Renal cortex interstitium (tissue), 11 donors: ENCODE results near the gene WDR75. TPM values are rescaled to one million over a fixed set of nuclear protein-coding genes. Genes with fewer than 3 reads are reported as not detected.

Source experiments
- DNase-seq, 11 donors: peaks; one replicate each; pipeline ENCODE4 v3.0.0-alpha.2; 2013; ENCODE audit warnings: low read depth in 9 of 11, low spot score in 4 of 11; ENCODE audit errors: extremely low read depth in 1 of 11
- polyA plus RNA-seq, 3 donors: library from polyadenylated mRNA; unstranded; fragments of 120-200 nt; gene quantifications; one replicate each; pipeline ENCODE4 v1.2.1, GENCODE V29; 2013; ENCODE audit not compliant: insufficient read length in 3 of 3

Gene WDR75
- polyA plus RNA-seq, 3 donors: 43.0 to 55.5 (median 48.6) TPM

DNA sequence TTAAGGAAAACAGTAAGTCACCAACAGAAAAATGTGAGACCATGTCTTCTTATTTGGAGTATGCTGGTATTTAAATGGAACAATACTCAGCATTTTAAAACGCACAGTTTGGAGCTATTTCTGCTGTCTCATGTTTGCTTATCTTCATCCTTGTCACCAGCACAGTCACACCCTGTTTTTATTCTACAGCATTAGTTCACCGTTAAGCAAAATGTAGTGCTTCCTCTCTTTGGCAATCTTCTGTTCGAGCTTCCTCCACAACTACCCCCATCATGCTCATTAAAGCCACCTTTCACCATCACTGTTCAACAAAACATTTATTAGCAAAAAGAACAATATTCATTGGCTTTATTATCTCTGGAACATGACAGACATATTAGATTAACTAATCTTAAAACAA is 75.3 kb downstream of the WDR75 start:
- DNase-seq: no peak

DNA sequence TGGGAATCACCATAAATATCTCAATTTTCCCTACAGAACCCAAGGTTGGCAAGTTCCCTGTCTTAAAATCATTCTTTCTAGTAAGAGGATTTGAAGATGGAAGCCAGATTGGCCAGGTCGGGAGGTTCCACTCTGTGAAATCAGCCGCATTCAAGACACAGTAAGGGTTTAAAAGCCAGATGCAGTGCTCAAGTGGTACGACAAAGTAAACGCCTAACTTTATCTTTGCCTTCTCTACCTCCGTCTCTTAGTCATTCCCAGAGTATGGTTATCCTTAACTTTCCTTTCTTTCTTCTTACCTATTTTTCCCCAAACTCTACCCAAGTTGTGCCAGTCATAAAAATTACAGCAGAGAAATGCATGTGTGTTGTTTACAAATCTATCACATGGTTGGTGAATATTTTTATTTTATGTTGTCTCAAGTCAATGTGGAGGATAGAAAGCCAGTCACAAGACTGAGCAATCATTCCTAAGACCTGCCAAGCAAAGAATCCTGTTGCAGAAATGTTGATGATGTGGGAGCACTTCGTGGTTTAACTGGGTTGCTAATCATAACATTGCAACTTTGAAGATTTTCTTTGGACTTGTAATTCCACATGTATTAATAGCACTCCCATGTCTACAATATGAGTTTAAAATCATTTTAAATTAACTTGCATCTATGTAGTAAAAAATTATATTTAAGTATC is 76.7 kb downstream of the WDR75 start:
- DNase-seq: no peak

DNA sequence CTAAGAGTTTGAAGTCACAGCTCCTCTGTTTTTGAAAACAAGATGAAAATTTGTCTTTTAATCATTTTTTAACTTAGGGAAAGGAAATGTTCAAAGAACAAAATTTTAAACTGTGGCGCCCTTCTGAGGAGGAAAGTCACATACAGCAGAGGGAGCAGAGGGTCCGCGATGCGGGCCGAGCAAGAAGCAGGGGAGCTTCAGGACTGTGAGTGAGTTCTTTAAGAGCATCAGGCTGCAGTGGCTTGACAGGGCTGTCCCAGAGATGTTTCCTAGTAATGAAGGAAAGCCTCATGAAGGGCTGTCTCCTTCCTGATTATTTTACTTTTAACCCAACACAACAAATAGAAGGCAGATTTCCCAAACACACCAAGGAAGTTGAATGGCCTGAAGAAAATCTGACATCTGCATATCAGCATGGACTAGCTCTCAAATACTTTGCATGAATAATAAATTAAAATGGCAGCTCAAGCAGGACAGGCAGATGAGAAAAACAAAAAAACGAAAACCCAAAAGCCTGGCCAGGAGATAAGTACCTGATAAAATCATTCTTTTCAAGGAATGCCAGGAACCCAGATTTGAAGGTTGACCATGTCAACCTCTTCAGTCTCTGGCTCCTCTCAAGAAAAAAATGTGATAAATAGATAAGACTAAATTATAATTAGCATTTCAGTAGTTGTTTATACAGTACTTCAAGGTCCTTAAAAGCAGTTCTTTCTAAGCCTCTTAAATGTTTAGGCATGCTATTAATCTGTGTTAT is 78.5 kb downstream of the WDR75 start:
- DNase-seq: no peak

DNA sequence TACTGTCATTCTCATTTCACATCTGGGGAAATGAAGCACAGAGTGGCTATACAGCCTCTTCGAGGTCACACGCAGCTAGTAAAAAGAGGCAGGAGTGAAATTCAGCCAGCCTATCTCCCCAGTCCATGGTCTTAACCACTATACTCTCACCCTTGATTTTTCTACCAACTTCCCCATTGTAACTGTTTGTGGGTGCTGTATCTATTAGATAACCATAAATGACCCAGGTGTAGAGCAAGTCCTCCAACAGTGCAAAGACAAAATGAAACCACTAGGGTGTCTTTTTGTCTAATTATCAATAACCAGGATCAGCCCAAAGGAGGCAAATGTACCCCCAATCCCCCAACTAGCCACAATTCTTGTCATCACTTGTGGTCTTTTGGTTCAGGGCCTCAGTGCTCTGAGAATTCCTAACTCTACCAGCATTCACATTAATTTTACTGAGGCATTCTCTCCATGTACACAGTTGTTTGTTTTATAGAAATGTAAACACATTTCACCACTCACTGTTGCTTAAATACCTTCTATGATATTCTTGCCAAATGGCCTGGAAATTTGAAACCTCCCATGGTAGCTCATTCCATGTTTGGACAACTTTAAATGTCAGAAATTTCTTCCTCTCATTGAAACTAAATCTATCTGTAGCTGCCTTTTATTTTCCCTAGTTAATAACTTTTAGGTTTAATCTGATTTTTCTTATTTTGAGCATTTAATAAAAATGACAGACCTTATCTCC is 80.6 kb downstream of the WDR75 start:
- DNase-seq: no peak

DNA sequence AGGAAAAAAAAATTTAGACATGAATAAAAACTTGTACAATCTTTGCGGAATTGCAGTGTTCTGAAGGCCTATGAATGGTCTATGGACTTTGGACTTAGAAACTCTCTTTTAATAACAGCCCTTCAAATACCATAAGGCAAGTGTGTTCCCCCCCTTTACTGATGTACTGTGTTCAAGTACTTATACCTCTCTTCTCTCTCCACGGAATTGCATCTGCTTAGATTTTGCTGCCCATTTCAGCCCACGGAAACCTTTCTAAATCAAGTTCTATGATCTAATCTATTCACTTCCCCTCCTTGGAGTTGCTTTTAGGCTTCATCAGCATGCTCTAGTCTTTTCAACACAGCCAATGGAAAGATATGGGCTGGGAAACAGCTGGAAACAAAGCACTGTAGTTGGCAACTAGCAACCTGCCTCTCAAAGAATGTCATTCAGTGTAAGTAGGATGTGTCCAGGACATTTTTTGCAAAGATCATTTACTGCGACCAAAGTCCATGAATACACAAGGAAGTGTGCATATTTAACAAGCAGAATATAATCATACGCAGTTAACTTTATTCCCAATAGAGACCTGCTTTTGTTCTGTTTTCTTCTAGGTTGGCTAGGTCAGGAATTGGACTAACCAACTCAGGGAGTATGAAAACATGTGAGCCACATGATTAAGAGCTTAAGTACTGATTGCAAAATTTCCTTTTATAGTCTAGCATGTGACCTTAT is 81.3 kb downstream of the WDR75 start:
- no peak for DNase-seq

DNA sequence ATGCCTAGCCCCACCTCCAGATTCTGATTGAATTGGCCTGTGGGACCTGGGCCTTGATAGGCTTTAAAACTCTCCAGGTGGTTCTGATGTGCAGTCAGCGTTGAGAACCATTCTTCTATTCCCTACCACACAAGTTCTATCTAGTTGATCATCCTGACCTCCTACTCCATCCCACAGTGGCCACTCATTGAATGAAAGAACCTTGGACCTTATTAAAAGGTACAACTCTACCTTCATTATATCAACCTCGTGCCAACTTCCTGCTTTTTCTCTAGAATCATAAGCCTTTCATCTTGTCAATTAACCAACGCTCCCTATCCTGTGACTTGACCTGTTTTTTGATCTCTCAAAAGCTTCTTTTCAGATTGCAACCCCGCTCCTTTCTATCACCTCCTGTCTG is 83.5 kb downstream of the WDR75 start:
- no peak for DNase-seq

Other genes starting within 250 kb of the WDR75 start
- gene SLC40A1, start 139.3 kb downstream of the WDR75 start, polyA plus RNA-seq: 100 to 1,000 TPM; 119 to 125 (median 120) TPM
- gene ASNSD1, start 220.0 kb downstream of the WDR75 start, polyA plus RNA-seq: 10 to 100 TPM; 54.6 to 65.8 (median 58.5) TPM
- 10 to 100 TPM in 1 of 3 donors, 1 to 10 TPM in 2; 7.0 to 16.4 (median 8.4) TPM for gene ANKAR, start 233.2 kb downstream of the WDR75 start, polyA plus RNA-seq